Erythroblast (primary cell): ENCODE data around the gene VPS11.

ENCODE experiments used
- GATA1 ChIP-seq: IDR thresholded peaks from 2 replicates; pipeline ENCODE4 v1.6.1; 2011; ENCODE audit warnings: low read depth, mild to moderate bottlenecking, control low read depth, low read length, moderate library complexity
- POLR2A ChIP-seq: IDR thresholded peaks from 2 replicates; pipeline ENCODE4 v1.6.1; 2011; ENCODE audit warnings: mild to moderate bottlenecking, low read length

GRCh38 chr11:119025099-119025473 is 42.5 kb upstream of the VPS11 start:
- TF ChIP-seq POLR2A (no peak), GATA1 (no peak)
